Vagina (tissue), 2 donors: ENCODE results near the gene ANKS1A.

Source experiments
- POLR2A ChIP-seq, 2 donors: fragments of 450-650 bp; IDR thresholded peaks; one replicate each; pipeline ENCODE4 v1.6.1; 2017; ENCODE audit warnings: antibody characterized with exemption in 2 of 2, mild to moderate bottlenecking in 2 of 2, moderate library complexity in 2 of 2
- POLR2AphosphoS5 ChIP-seq, 2 donors: sonication (generic); formaldehyde crosslinking; IDR thresholded peaks; one replicate each; pipeline ENCODE4 v1.9.0; 2017; ENCODE audit warnings: antibody characterized with exemption in 2 of 2, mild to moderate bottlenecking in 2 of 2, low read depth in 1 of 2; ENCODE audit not compliant: insufficient read depth in 1 of 2

- TF ChIP-seq POLR2AphosphoS5 (IDR thresholded peaks at IDR 0.05; ENCODE audit: insufficient read depth in 1 of 2, low read depth in 1 of 2) (no peak), POLR2A (IDR thresholded peaks at IDR 0.05) (no peak)
Observed at GRCh38 chr6:35049900-35050756, 161.1 kb downstream of the ANKS1A start.
